HG03196 (cell line): ENCODE results near the gene ALAS1.
A peak's percentile ranks its signal among the peaks of the same experiment; 100 is the strongest.

Experiments used
- ATAC-seq: cut with Tn5 transposase; IDR thresholded peaks from one replicate; pipeline ENCODE4 v1.9.1; 2021; ENCODE audit not compliant: unreplicated experiment

ALAS1 gene

GRCh38 chr3:52233968-52234367 lies 36.0 kb downstream of the ALAS1 start:
- ATAC-seq: no peak

- ATAC-seq: no peak
Observed at GRCh38 chr3:52234516-52235447, 36.8 kb downstream of the ALAS1 start.

DNA sequence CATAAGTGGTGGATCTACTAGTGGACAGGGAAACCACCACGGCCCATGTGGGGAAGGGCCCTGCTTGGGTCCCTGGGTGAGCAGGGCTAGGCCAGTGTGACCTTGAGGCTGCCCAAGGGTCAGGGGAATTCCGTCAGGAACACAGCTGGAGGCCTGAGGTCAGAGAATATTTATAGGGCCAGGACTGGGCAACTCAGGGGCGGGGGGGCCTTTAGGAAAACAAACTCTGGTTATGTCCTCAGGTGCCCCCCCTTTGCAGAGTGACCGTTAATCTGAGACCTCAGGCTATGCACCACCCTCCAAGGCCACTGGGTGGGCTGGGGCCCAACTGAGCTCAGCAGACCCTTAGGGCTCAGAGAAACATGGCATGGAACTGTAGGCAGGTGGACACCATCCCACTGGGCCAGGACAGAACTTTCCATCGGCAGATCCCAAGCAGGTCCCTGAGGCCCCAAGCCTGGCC lies 38.5 kb downstream of the ALAS1 start:
- no peak for ATAC-seq

DNA sequence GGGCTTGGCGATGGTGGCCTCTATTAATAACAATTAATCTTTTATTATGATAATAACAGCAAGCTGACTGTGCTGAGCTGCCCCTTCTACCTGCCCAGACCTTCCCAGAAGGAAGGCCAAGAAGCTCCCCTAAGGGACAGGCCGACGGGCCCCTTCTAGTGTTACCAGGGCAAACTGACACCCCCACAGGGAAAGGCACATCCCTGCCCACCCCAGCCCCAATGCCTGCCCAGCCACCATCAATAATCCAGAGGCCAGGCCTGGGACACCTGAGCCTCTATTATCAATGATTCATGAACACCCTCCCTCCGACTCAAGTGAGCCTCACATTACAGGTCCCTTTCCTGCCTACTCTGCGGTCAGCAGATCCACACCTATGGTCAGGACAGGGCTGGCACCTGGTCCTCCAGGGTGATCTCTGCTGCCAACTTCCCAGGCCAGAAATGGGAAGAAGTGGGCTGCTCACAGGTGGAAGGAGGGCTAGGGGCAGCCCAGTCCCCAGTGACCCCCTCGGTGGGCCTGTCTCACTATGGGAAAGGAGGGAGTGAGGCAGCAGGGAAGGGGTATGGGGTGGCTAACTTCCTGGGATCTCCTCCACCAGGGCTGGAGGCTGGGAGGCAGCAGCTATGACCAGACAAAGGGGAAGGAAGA lies 39.2 kb downstream of the ALAS1 start:
- ATAC-seq: no peak

DNA sequence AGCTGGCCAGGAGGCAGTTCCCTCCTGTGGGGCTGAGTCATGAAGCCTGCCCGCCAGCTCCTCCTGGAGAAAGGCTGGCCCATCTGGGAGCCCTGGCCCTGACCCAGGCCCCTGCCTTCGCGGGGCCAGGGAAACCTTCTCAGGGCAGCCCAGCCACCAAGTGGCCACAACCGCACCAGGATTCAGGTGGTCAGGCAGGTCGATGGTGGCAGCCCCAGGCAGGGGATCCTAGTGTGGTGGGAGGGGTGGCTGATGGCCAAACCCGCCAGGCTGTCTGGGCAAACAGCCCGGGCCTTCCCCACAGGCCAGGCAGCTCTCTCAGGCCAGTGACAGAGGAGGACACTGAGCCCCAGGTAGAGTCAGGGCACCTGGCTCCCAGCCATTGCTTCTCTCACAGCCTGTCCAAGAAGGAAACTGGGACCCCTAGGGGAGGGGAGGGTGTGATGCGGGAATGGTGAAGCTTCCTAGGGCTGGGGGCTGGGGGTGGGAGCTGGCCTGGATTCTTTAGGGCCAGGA lies 39.8 kb downstream of the ALAS1 start:
- ATAC-seq: no peak

DNA sequence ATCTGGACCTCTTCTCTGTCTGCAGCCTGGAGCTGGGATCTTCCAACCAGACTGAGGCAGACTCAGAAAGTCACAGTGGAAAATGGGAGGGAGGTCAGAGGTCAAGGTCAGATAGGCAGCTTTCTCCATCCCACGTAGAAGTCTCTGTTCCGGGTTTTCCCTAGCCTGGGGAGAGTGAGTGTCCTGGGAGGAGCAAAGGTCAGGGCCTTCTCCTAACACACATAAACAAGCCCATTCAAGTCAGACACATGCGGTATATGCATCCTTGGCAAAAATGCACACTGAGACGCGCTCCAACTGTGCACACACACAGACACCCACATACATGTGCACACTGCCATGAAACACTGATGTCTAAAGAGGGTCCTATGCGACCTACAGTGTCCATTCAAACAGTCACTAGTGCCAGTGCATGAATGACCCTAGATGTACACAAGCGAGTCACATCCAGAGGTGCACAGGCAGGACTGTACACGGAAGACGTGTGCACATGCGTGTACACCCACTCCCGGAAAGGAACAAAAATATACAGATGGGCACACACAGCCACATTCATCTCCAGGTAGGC lies 40.3 kb downstream of the ALAS1 start:
- no peak for ATAC-seq

GRCh38 chr3:52238761-52239701 lies 41.1 kb downstream of the ALAS1 start, which contains the start of gene TWF2:
Gene TWF2 (minus strand): TSS chr3:52239158. CDS start chr3:52239016, 142 bp downstream.
- ATAC-seq: peak; percentile 65

DNA sequence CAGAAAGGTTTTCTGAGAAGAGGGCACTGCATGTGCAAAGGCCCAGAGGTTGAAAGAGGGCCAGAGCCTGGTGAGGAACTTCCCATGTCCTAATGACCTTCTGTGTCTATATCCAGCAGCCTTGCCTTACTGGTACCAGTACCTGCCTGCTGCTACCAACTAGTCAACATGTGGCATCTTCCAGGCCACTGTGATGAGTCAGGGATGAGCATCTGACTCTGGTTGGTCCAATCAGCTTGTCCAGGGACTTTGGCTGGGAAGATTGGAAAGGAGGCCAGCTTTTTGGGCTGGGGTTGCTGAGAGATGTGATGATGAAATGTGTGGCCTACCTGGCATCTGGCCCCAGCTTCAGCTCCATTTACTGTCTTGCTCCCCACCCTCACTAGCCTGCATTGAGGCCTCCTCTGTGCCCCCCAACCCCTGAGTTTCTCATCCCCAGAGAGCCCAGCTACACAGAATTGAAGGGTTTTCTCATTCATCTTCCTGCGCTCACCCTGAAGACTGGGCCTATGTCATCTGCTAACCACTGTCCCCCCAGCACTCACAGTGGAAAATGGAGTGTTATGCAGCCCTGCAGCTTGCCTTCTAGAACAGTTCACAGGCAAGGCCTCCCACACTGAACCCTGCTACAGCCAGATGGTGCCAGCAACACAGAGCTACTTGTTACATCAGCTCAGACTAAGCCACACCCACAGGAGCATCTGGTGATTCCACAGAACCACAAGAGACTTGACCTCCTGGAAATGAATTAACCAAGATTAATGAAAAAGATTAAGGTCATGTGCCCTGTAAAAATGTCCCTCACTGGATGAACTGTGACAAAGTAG lies 42.3 kb downstream of the ALAS1 start:
- ATAC-seq: no peak

- no peak for ATAC-seq
Observed at GRCh38 chr3:52240886-52241370, 43.0 kb downstream of the ALAS1 start.

GRCh38 chr3:52242039-52242438 lies 44.1 kb downstream of the ALAS1 start:
- ATAC-seq: no peak

GRCh38 chr3:52243791-52244628 lies 46.0 kb downstream of the ALAS1 start:
- peak; percentile 22 for ATAC-seq

DNA sequence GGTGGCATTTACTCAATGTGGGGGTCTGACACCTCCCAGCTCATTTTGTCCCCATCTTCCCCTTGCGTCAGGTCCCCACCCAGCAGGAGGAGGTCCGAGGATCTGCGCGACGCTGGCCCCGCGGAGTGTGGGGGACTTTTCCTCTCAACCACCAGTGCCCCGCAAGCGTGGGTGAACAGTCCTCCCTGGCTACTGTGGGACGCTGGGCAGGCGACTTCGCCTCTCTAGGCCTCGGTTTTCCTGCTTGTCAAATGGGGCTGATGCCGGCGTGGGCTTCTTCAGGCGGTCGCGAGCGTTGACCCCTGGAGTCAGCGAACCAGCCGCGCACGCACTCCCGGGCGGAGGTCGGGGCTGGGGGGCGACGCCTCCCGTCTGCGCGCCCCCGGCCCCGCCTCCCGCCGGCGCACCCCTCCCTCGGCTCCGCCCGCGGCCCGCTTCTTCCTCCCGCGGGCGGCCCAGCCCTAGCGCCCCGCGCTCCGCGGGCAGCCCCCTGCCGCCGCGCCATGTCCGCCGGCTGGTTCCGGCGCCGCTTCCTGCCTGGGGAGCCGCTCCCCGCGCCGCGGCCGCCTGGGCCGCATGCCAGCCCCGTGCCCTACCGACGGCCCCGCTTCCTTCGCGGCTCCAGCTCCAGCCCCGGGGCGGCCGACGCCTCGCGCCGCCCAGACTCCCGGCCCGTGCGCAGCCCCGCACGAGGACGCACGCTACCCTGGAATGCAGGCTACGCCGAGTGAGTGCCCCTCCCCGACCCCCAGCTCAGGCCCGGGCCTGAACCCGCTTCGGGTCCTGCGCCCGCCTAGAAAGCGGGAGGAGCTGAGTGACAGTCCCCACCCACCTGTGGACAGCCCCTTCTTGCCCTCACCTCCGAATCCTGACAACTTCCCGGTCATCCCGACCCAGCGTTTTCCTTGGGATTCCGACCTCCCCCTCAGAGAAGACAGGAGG lies 47.6 kb downstream of the ALAS1 start, which contains the start of gene PPM1M:
Gene PPM1M, plus strand, starts transcription at position 438 of the 942 bp plus-strand sequence. Its CDS starts 66 bp downstream, at position 504.
- no peak for ATAC-seq

DNA sequence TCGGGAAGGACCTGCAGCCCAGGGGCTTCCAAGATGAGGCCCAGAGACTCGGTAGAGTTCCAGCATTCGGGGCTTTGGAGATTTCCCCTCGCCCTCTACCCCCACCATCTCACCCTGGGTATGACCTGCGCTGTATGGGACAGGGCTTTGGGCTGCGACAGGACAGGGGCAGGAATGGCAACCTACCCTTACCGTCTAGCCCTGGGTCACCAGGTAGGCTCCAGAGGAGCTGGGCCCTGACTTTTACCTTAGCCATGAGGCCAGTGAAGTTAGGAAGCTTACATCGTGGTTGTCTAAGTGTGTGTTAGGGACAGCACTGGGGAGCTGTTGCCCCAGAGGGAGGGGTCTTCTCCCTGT lies 48.3 kb downstream of the ALAS1 start:
- ATAC-seq: no peak

DNA sequence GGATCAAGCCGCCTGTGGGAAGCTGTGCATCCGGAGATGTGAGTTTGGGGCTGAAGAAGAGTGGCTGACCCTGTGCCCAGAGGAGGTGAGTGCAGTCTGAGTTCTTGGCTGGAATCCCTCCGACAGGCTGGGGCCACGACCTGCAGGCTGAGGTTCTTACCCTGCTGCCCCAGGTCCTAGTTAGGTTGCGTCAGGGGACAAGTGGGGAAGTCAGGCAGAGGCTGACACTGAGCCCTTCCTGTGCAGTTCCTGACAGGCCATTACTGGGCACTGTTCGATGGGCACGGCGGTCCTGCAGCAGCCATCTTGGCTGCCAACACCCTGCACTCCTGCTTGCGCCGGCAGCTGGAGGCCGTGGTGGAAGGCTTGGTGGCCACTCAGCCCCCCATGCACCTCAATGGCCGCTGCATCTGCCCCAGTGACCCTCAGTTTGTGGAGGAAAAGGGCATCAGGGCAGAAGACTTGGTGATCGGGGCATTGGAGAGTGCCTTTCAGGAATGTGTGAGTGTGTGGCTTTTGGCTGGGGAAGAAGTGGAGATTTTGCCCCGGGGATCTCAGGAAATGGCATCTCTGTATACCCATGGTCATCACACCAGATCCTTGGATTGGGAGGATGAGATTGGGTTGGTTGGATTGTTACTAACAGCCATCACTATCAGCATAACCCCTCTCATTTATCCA lies 48.9 kb downstream of the ALAS1 start:
- ATAC-seq: no peak

GRCh38 chr3:52247409-52248164 lies 49.6 kb downstream of the ALAS1 start:
- no peak for ATAC-seq

DNA sequence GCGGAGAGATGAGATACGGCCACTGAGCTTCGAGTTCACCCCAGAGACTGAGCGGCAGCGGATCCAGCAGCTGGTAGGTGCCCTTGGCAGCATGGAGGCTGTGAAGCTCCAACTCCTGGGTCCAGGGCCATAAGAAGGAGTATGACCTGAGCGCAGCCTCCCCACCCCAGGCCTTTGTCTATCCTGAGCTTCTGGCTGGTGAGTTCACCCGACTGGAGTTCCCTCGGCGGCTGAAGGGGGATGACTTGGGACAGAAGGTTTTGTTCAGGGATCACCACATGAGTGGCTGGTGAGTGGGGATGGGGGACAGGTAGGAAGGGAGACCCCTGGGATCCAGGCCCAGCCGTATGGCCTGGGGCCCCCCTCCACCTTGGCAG lies 50.2 kb downstream of the ALAS1 start:
- ATAC-seq: no peak
